DMS53 treated with DMSO at 0.1 percent for 48 hours (cell line): ENCODE measurements around the gene CST7.

Experiments
- DNase-seq: peaks from one replicate; lab custom pipeline; 2025; ENCODE audit not compliant: unreplicated experiment; lab: John Stamatoyannopoulos, UW

The CST7 gene

DNA sequence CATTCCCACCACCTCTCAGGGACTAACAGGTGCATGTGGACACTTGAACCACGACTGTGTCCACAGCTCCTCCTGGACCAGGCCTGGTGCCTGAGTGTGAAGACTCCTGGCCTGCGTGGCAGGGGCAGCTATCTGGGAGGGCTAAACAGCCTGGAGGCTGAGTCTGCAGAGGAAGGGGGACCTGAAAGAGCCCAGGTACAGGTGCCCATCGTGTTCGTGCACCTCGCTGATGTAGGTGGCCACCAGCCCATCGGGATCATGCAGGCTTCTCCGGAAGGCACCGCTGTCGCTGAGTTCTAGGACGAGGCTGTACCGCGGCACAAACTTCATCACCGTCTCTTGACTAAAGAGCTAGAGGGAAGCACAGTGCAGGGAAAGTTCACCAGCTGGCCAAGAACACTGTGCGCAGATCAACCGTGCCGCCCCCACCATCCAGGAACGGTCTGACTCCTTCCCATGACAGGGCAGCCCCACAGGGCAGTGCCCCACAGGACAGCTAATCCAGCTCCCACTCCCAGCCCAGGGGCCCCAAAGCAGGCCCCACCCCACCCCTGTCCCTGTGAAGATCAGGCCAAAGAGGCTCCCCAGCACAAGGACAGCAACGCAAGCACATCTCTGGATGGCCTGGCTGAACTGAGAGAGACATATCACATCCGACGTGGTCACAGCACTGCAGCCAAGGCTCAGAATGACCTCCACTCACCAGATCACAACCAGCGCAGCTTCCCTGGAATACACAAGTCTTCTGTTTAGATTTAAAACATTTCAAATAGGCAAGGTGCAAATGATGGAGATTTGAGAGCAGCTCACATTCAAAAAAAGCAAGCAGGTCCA is 14.8 kb downstream of the CST7 start:
- no peak for DNase-seq

- DNase-seq = no peak
Measured at GRCh38 chr20:24964506-24964840, 15.4 kb downstream of the CST7 start.

GRCh38 chr20:24965065-24965919 is 16.2 kb downstream of the CST7 start:
- no peak for DNase-seq

GRCh38 chr20:24966317-24967012 is 17.4 kb downstream of the CST7 start:
- DNase-seq = no peak

DNA sequence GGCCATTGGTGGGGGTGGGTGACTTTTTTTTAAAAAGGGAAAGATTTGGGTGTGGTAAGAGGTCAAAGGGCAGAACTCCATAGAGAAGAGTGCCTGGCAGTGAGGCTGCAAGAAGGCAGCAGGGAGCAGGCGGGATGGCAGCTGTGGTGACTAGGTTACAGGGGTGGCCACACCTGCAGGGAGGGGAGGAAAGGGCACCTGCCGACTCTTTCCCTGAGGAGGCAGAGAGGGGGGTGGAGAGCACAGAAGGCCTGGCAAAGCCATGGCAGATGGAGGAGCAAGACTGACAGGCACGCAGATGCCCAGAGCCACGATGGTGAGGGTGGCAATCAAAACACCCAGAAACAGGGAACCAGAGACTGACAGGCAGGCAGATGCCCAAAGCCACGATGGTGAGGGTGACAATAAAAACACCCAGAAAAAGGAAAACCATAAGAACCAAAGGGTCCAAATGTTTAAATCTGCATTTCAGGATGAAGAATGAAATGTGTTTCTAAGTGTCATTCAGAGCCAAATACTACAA is 19.3 kb downstream of the CST7 start:
- DNase-seq = peak; percentile 12

DNA sequence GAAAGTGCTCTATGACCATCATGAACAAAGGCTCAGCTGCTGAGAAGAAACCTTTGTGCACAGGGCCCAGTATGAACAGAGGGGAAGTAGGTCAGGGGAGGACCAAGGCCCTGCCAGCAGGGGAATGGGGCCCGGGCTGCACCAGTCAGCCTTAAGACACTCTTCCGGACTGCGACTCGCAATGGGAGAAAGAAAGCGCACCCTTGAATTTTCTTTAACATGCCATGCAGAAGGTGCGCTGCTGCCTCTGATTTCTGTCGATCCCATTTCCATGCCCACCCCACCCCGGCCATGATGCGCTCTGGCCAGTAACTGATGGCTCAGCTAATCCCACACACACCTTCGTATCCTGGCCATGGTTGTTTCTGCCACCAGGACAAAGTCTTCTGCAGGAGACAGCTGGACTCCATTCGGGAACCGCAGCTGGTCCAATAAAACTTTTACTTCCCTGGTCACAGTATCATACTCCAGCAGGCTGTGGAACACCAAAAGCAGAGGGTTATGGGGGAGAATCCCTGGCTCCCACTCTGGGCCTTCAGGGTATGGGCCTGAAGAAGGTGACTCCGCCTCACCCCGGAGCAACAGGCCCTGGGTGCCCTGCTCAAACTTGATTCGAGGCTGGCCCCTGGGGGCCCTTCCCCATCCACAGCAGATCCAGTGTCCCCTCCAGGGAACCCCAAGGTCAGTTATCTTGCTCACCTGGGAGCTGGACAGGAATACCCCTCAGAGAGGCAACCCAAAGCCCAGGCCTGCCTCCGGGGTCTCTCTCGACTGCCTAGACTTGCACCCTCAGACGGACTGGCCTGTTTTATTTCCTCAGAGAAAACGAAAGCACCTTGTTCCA is 20.3 kb downstream of the CST7 start:
- DNase-seq = no peak

DNA sequence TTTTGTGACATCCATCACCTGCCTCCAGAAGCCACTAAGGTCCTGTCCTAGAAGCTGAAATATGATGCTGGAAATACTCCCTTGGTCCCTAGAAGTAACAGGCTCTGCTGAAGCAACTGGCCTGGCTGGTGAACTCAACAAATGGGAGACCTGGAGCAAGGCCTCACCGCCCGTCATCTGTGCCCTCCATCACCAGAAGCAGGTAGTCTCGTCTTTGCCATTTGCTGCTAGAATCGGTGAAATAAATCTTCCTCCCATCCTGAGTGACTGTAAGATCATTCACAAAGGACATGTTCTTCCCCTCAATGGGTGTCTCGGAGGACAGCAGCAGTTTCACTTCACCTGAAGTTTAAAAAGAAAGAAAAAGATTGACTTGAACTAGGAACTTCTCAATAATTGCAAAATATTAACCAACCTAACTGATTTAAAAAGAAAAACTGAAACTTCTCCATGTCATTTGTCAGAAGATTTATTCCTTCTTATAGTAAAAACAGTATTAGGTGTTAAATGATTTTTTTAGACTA is 21.0 kb downstream of the CST7 start:
- DNase-seq = no peak

DNA sequence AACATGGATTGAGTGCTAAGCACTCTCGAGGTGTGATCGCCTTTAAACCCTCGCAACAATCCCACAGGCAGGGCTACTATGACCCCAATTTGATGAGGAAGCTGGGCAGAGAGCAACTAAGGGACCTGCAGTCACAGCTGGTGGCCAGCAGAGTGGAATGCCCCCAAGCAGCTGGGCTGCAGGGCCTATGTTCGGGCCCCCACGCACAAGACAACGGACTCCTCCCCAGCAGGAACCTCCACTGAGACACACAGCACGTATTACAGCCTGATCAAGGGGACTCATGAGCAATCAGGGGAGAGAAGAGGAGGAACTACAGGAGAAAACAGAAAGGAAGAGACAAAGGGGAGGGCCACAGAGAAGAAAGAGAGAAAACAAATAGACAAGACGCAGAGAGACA is 21.7 kb downstream of the CST7 start:
- no peak for DNase-seq

DNA sequence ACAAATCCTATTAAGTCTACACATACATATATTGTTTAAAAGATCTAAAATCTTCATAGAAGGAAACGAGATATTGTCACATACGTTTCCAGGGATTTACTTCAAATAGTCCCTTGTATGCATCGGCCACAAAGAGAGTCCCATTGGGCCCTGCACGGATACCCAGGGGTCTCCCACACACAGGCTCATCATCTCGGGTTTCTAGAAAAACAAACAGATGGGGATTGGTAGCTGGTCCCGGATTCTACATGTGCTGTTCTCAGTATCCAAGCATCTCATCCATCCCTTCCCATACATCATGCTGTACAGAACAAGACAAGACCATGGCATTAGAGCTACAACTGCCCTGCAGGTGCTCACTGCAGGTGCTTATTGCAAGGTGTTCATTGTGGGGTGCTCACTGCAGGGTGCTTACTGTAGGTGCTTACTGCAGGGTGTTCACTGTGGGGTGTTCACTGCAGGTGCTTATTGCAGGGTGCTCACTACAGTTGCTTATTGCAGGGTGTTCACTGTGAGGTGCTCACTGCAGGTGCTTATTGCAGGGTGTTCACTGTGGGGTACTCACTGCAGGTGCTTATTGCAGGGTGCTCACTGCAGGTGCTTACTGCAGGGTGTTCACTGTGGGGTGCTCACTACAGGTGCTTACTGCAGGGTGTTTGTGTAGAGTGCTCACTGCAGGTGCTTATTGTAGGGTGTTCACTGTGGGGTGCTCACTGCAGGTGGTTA is 22.5 kb downstream of the CST7 start:
- DNase-seq = no peak

DNA sequence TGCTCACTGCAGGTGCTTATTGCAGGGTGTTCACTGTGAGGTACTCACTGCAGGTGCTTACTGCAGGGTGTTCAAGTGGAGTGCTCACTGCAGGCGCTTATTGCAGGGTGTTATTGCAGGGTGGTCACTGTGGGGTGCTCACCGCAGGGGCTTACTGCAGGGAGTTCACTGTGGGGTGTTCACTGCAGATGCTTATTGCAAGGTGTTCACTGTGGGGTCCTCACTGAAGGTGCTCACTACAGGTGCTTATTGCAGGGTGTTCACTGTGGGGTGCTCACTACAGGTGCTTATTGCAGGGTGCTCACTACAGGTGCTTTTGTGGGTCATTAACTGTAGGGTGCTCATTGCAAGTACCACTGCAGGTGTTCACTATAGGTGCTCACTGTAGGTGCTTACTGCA is 23.3 kb downstream of the CST7 start:
- no peak for DNase-seq

DNA sequence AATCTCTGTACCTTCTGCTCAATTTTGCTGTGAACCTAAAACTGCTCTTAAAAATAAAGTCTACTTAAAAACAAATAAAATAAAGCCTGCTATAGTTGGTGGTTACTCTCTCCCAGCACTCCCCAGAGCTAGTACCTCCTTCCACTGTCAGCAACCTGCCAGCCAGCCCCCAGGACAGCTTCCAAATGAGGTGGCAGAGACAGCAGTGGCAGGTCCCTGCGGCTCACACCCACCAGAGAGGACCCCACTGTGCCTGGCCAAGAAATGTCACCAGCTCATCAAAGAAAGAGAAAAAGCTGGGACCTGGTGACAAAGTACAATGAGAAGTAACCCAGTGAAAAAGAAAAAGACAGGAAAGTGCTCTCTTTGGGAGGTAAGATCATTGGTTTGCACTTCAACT is 28.3 kb downstream of the CST7 start:
- DNase-seq = no peak

GRCh38 chr20:24977797-24978196 is 28.7 kb downstream of the CST7 start:
- no peak for DNase-seq

- no peak for DNase-seq
Measured at GRCh38 chr20:24978513-24978912, 29.4 kb downstream of the CST7 start.

- DNase-seq = no peak
Measured at GRCh38 chr20:24979036-24979960, 30.2 kb downstream of the CST7 start.

GRCh38 chr20:24980291-24981053 is 31.4 kb downstream of the CST7 start:
- no peak for DNase-seq

GRCh38 chr20:24981282-24981681 is 32.2 kb downstream of the CST7 start:
- DNase-seq = no peak

- no peak for DNase-seq
Measured at GRCh38 chr20:24981790-24982189, 32.7 kb downstream of the CST7 start.

DNA sequence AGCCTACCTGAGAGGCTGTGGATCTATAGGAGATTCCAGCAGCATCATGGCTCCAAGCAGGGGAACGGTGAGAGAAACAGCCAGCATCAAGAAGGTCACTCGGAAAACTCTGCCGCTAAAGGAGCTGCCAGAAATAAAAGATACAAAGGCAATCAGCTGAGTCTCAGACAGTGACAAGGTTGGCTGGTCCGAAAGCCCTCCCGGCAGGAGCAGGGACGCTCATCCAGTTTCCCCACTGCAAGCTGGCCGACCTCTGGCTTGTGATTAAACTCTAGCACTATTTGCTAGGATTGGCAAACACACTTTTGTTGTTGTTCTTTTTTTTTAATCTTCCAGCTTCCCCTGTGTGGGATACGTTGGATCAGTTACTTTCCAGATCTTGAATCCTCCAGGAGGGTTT is 34.8 kb downstream of the CST7 start:
- DNase-seq = no peak
